Measurements from ENCODE around the gene NKD1.

DNA sequence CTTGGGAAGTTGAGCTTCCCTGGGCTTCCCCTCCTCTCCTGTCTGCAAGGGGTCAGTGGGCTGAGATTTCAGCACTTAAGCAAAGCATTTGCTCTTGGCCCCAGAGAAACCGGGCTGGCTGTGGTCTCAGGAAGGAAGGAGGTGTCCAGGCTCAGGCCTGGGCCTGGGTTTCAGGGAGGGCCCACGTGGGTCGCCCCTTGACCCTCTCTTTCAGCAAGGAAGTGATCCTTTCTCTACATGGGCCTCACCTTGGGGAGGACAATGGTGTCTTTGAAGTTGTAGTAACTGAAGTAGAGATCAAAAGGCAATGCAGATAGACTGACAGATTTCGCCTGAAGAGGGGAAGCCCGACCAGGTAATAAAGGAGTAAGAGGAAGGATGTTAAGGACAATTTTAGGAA, 147.9 kb downstream of the NKD1 start:
- no peak for TF ChIP-seq POLR2AphosphoS5 (IDR thresholded peaks at IDR 0.05; ENCODE audit: low read depth, low read length)
- TF ChIP-seq REST (IDR thresholded peaks at IDR 0.05; ENCODE audit: insufficient read depth in 1 of 2, low read depth in 2 of 2, low read length in 2 of 2), result no peak
- TF ChIP-seq SIN3A (IDR thresholded peaks at IDR 0.05; ENCODE audit: borderline replicate concordance, insufficient read depth, low read length), result no peak
- no peak for TF ChIP-seq TAF1 (IDR thresholded peaks at IDR 0.05; ENCODE audit: borderline replicate concordance, insufficient read depth, low read length)
